ENCODE measurements around the gene SYT10.
"Not testable (repeated sequence)": the region's sequence is repeated elsewhere in the genome, so short reads cannot be mapped to it uniquely, and the experiment has no call there.

The SYT10 gene

GRCh38 chr12:33439587-33440011 is at the start of gene SYT10:
Gene SYT10, minus strand, starts transcription at chr12:33439819. Its CDS starts 297 bp downstream, at chr12:33439522.
- no peak for DNase-seq (ENCODE audit: low read depth)

GRCh38 chr12:33488036-33488435 is 48.4 kb upstream of the SYT10 start:
- DNase-seq (ENCODE audit: low read depth): no peak

- no peak for DNase-seq (ENCODE audit: low read depth)
Measured at GRCh38 chr12:33486058-33486457, 46.4 kb upstream of the SYT10 start.

GRCh38 chr12:33484161-33484560 is 44.5 kb upstream of the SYT10 start:
- no peak for DNase-seq (ENCODE audit: low read depth)

- no peak for DNase-seq (ENCODE audit: low read depth)
Measured at GRCh38 chr12:33480366-33480765, 40.7 kb upstream of the SYT10 start.

GRCh38 chr12:33476058-33476457 is 36.4 kb upstream of the SYT10 start:
- DNase-seq (ENCODE audit: low read depth): no peak

GRCh38 chr12:33472299-33472698 is 32.7 kb upstream of the SYT10 start:
- no peak for DNase-seq (ENCODE audit: low read depth)

- DNase-seq (ENCODE audit: low read depth): no peak
Measured at GRCh38 chr12:33455096-33455495, 15.5 kb upstream of the SYT10 start.

- DNase-seq (ENCODE audit: low read depth): no peak
Measured at GRCh38 chr12:33450480-33450879, 10.9 kb upstream of the SYT10 start.

- DNase-seq (ENCODE audit: low read depth): no peak
Measured at GRCh38 chr12:33440477-33440876, 858 bp upstream of the SYT10 start.

GRCh38 chr12:33438851-33439586 is 600 bp downstream of the SYT10 start:
- no peak for DNase-seq (ENCODE audit: low read depth)

- no peak for DNase-seq (ENCODE audit: low read depth)
Measured at GRCh38 chr12:33438025-33438772, 1.4 kb downstream of the SYT10 start.

- no peak for DNase-seq (ENCODE audit: low read depth)
Measured at GRCh38 chr12:33437598-33437997, 2.0 kb downstream of the SYT10 start.

GRCh38 chr12:33432992-33433391 is 6.6 kb downstream of the SYT10 start:
- no peak for DNase-seq (ENCODE audit: low read depth)

- DNase-seq (ENCODE audit: low read depth): no peak
Measured at GRCh38 chr12:33431648-33432047, 8.0 kb downstream of the SYT10 start.

- no peak for DNase-seq (ENCODE audit: low read depth)
Measured at GRCh38 chr12:33429468-33429867, 10.2 kb downstream of the SYT10 start.

GRCh38 chr12:33427071-33427470 is 12.5 kb downstream of the SYT10 start:
- no peak for DNase-seq (ENCODE audit: low read depth)

- DNase-seq (ENCODE audit: low read depth): no peak
Measured at GRCh38 chr12:33423706-33424105, 15.9 kb downstream of the SYT10 start.

- DNase-seq (ENCODE audit: low read depth): not testable (repeated sequence)
Measured at GRCh38 chr12:33412410-33412809, 27.2 kb downstream of the SYT10 start.

GRCh38 chr12:33383503-33383902 is 56.1 kb downstream of the SYT10 start:
- no peak for DNase-seq (ENCODE audit: low read depth)

GRCh38 chr12:33376153-33376552 is 63.5 kb downstream of the SYT10 start:
- DNase-seq (ENCODE audit: low read depth): no peak

- DNase-seq (ENCODE audit: low read depth): no peak
Measured at GRCh38 chr12:33370318-33370717, 69.3 kb downstream of the SYT10 start.

GRCh38 chr12:33357181-33357580 is 82.4 kb downstream of the SYT10 start:
- no peak for DNase-seq (ENCODE audit: low read depth)

GRCh38 chr12:33349791-33350190 is 89.8 kb downstream of the SYT10 start:
- DNase-seq (ENCODE audit: low read depth): no peak

Data from T-helper 22 cell (primary cell).